ENCODE measurements around the gene ISX. TPM values are rescaled to one million over a fixed set of nuclear protein-coding genes. Genes with fewer than 3 reads are reported as not detected.

The ISX gene
- not detected in 5 replicates for total RNA-seq (2022; extraction: Qiagen RNA extraction)

DNA sequence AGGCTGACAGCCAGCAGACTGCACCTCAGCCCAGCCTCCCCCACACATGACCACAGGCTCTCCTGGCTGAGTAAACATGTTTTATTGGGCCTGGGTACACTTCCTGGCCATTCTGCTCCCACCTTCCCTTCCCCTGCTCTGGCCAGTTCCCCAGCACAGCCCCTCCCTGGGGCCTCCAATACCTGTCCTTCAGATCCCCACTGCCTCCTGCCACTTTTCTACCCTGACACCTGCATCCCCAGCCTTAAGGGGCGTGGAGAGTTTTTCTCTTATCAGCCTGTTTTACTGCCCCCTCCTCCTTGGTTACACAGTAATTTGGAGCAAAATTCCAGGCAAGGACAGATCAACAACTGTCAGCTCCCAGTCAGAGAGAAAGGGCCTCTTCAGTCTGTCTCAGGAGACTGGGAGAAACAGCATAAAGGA is at the start of gene ISX:
TSS of gene ISX (plus strand) at position 363 of the 423 bp plus-strand sequence. CDS start 930 bp downstream, outside the sequence.

Other genes with a start within 250 kb of the ISX start
- 8.8 to 16.9 TPM (median 10.2 TPM) in 5 replicates for gene HMGXB4, start 191.3 kb downstream of the ISX start, total RNA-seq (2022; extraction: Qiagen RNA extraction)
- gene TOM1, start 233.7 kb downstream of the ISX start, total RNA-seq (2022; extraction: Qiagen RNA extraction), result 11.5 to 14.0 TPM (median 12.5 TPM) in 5 replicates